ENCODE results near the gene ARHGEF28.

- no peak for TF ChIP-seq POLR2AphosphoS5 (IDR thresholded peaks at IDR 0.05; ENCODE audit: low read depth, low read length)
- no peak for TF ChIP-seq TAF1 (IDR thresholded peaks at IDR 0.05; ENCODE audit: borderline replicate concordance, low read depth, low read length)
Measured at GRCh38 chr5:73727470-73727869, 101.5 kb downstream of the ARHGEF28 start.
